GM04504 (cell line): Measurements from ENCODE around the gene PC.

ENCODE experiments used
- DNase-seq: peaks from one replicate; pipeline ENCODE4 v3.0.0-alpha.2; 2012; ENCODE audit warnings: low read depth

Gene PC

GRCh38 chr11:66854231-66854661 lies 103.9 kb downstream of the PC start:
- no peak for DNase-seq

- DNase-seq, result no peak
These were observed 104.6 kb downstream of the PC start for GRCh38 chr11:66853242-66854229.

- DNase-seq, result no peak
These were observed 105.5 kb downstream of the PC start for GRCh38 chr11:66852466-66853241.

- no peak for DNase-seq
These were observed 106.3 kb downstream of the PC start for GRCh38 chr11:66851698-66852465.

GRCh38 chr11:66851239-66851596 lies 107.0 kb downstream of the PC start:
- DNase-seq, result no peak

- no peak for DNase-seq
These were observed 107.5 kb downstream of the PC start for GRCh38 chr11:66850588-66851238.

GRCh38 chr11:66850235-66850587 lies 108.0 kb downstream of the PC start:
- DNase-seq, result no peak

GRCh38 chr11:66849501-66850234 lies 108.5 kb downstream of the PC start:
- DNase-seq, result no peak

- DNase-seq, result no peak
These were observed 109.3 kb downstream of the PC start for GRCh38 chr11:66848671-66849500.

GRCh38 chr11:66847461-66848232 lies 110.5 kb downstream of the PC start:
- DNase-seq, result no peak

GRCh38 chr11:66846671-66847091 lies 111.5 kb downstream of the PC start:
- no peak for DNase-seq

GRCh38 chr11:66845876-66846212 lies 112.3 kb downstream of the PC start:
- no peak for DNase-seq

- no peak for DNase-seq
These were observed 112.9 kb downstream of the PC start for GRCh38 chr11:66845143-66845875.

GRCh38 chr11:66844496-66845142 lies 113.6 kb downstream of the PC start:
- no peak for DNase-seq

- no peak for DNase-seq
These were observed 114.2 kb downstream of the PC start for GRCh38 chr11:66843776-66844495.

- peak; percentile 78 for DNase-seq
These were observed 115.0 kb downstream of the PC start, which contains the start of gene RCE1 for GRCh38 chr11:66842896-66843775. RCE1 (plus strand) TSS chr11:66843441; CDS start chr11:66843456, 15 bp downstream.
